ENCODE results near the gene GMEB1.

Gene GMEB1

GRCh38 chr1:28751315-28752060 is 82.9 kb downstream of the GMEB1 start:
- DNase-seq (ENCODE audit: low read depth) = no peak

- no peak for DNase-seq (ENCODE audit: low read depth)
Observed at GRCh38 chr1:28755701-28756100, 87.1 kb downstream of the GMEB1 start.

GRCh38 chr1:28756846-28757245 is 88.3 kb downstream of the GMEB1 start:
- DNase-seq (ENCODE audit: low read depth) = no peak

GRCh38 chr1:28758420-28758819 is 89.8 kb downstream of the GMEB1 start:
- DNase-seq (ENCODE audit: low read depth) = no peak

- DNase-seq (ENCODE audit: low read depth) = no peak
Observed at GRCh38 chr1:28759257-28759656, 90.7 kb downstream of the GMEB1 start.

- no peak for DNase-seq (ENCODE audit: low read depth)
Observed at GRCh38 chr1:28761189-28761588, 92.6 kb downstream of the GMEB1 start.

- DNase-seq (ENCODE audit: low read depth) = no peak
Observed at GRCh38 chr1:28766532-28767183, 98.1 kb downstream of the GMEB1 start.
